Naive thymus-derived CD4-positive, alpha-beta T cell (primary cell): ENCODE results near the gene RETSAT. TPM values are rescaled to one million over a fixed set of nuclear protein-coding genes. Genes with fewer than 3 reads are reported as not detected.
"Not testable (repeated sequence)": the region's sequence is repeated elsewhere in the genome, so short reads cannot be mapped to it uniquely, and the experiment has no call there.

Experiments used
- ATAC-seq: fragments of 150-1000 bp; cut with Tn5 transposase; 2 replicates; pipeline ENCODE4 v1.10.0; 2021; ENCODE audit warnings: mild to moderate bottlenecking, moderate library complexity
- CTCF ChIA-PET: fragments of 350-600 bp; sonication (Branson Sonifier 250); formaldehyde crosslinking; loops from one replicate; lab custom pipeline; 2021; ENCODE audit warnings: antibody characterized with exemption; lab: Charles Lee
- POLR2A ChIA-PET: fragments of 350-600 bp; sonication (Branson Sonifier 250); formaldehyde crosslinking; loops from one replicate; lab custom pipeline; 2021; ENCODE audit warnings: antibody characterized with exemption, inconsistent platforms; lab: Charles Lee
- DNase-seq, 9 donors: peaks; one replicate each; pipeline versions ENCODE4 v3.0.0 to v3.0.0-alpha.2; 2020 to 2022; ENCODE audit warnings: mixed read lengths in 1 of 9
- H3K27ac ChIP-seq: one replicate; pipeline ENCODE4 v1.7.0; 2013; ENCODE audit warnings: mild to moderate bottlenecking, low read depth, low read length, moderate library complexity
- H3K27me3 ChIP-seq, 2 donors: one replicate each; pipeline ENCODE4 v1.7.0; 2013; ENCODE audit warnings: low read length in 2 of 2, mild to moderate bottlenecking in 2 of 2, moderate library complexity in 2 of 2; ENCODE audit not compliant: control insufficient read depth in 2 of 2, insufficient read depth in 2 of 2
- H3K36me3 ChIP-seq, 3 experiments: 1 replicate in 2 of 3; 2 replicates in 1 of 3; pipeline ENCODE4 v1.7.0; 2013; ENCODE audit warnings: low read length in 3 of 3, mild to moderate bottlenecking in 3 of 3, moderate library complexity in 1 of 3; ENCODE audit not compliant: insufficient read depth in 3 of 3, control insufficient read depth in 2 of 3
- H3K4me1 ChIP-seq, 2 donors: one replicate each; pipeline ENCODE4 v1.7.0; 2013; ENCODE audit warnings: low read length in 2 of 2, mild to moderate bottlenecking in 2 of 2, moderate library complexity in 1 of 2; ENCODE audit not compliant: control insufficient read depth in 2 of 2, insufficient read depth in 2 of 2
- H3K4me3 ChIP-seq: 2 replicates; pipeline ENCODE4 v1.7.0; 2013; ENCODE audit warnings: mild to moderate bottlenecking, low read length
- H3K9me3 ChIP-seq, 3 experiments: 1 replicate in 2 of 3; 2 replicates in 1 of 3; pipeline ENCODE4 v1.7.0; 2013; ENCODE audit warnings: low read length in 3 of 3; ENCODE audit not compliant: control insufficient read depth in 2 of 3
- H3K27ac Mint-ChIP-seq, 9 donors: one replicate each; pipeline ENCODE4 v1.8.0; 2020 to 2022; ENCODE audit warnings: mixed read lengths in 9 of 9, mild to moderate bottlenecking in 8 of 9, moderate library complexity in 5 of 9, inconsistent platforms in 2 of 9
- H3K27me3 Mint-ChIP-seq, 5 donors: one replicate each; pipeline ENCODE4 v1.8.0; 2021 to 2022; ENCODE audit warnings: mixed read lengths in 5 of 5, mild to moderate bottlenecking in 1 of 5
- H3K36me3 Mint-ChIP-seq, 5 donors: one replicate each; pipeline ENCODE4 v1.8.0; 2020 to 2022; ENCODE audit warnings: mixed read lengths in 5 of 5, mild to moderate bottlenecking in 3 of 5, inconsistent platforms in 1 of 5
- H3K4me1 Mint-ChIP-seq, 7 donors: one replicate each; pipeline ENCODE4 v1.8.0; 2020 to 2022; ENCODE audit warnings: mixed read lengths in 7 of 7, mild to moderate bottlenecking in 3 of 7, inconsistent platforms in 1 of 7
- H3K4me3 Mint-ChIP-seq, 10 donors: one replicate each; pipeline ENCODE4 v1.8.0; 2020 to 2022; ENCODE audit warnings: mild to moderate bottlenecking in 10 of 10, mixed read lengths in 10 of 10, moderate library complexity in 6 of 10, inconsistent platforms in 2 of 10
- H3K9me3 Mint-ChIP-seq, 11 donors: one replicate each; pipeline ENCODE4 v1.8.0; 2020 to 2022; ENCODE audit warnings: mixed read lengths in 11 of 11, mild to moderate bottlenecking in 4 of 11, inconsistent platforms in 1 of 11, moderate library complexity in 1 of 11
- intact Hi-C, 2 donors: fragments of 100-400 bp; cut with micrococcal nuclease; formaldehyde crosslinking; loops; one replicate each; pipeline ENCODE4 v1.15.1; 2023
- polyA plus RNA-seq, 2 donors: library from polyadenylated mRNA; unstranded; fragments of 300-500 nt; fragmentation: Illumina TruSeq; gene quantifications; one replicate each; pipeline ENCODE4 v1.2.3, GENCODE V29; 2021
- total RNA-seq, 6 experiments: library from RNA in 5 of 6; stranded (reverse) in 5 of 6; gene quantifications; 1 replicate in 5 of 6; 2 replicates in 1 of 6; pipeline ENCODE4 v1.2.3 and lab custom pipeline; 2021 to 2026

The RETSAT gene
- total and polyA plus RNA-seq, 7 experiments from 2014 or later, result 8.9 to 30.5 (median 19.5) TPM

GRCh38 chr2:85385746-85386145 is 31.4 kb upstream of the RETSAT start:
- H3K27ac Mint-ChIP-seq, result peak overlapping the region in 7 of 9 donors; percentile 14 to 53 (median 49)
- H3K4me3 Mint-ChIP-seq, result no peak overlapping the region
- CTCF ChIA-PET, result interaction anchor here (11.5 kb wide), 1 partner anchor 167 kb away, joined by 90 read pairs; no protein-coding TSS in a partner anchor
- Histone ChIP-seq H3K9me3 (no peaks in the 10 kb centered on the region), H3K27me3 (no peaks in the 10 kb centered on the region), H3K4me3 (no peak overlapping the region), H3K27ac (no peak overlapping the region), H3K4me1 (no peaks in the 10 kb centered on the region), H3K36me3 (peaks cover 0 to 37% (median 5%) of the 10 kb centered on the region in 3 experiments)
- intact Hi-C loops, result no loop called here
- H3K4me1 Mint-ChIP-seq, result peaks cover 0 to 3% (median 0%) of the 10 kb centered on the region in 7 donors
- ATAC-seq (no peak), DNase-seq (no peak)
- H3K36me3 Mint-ChIP-seq, result peaks cover 0 to 37% (median 18%) of the 10 kb centered on the region in 5 donors
- H3K27me3 Mint-ChIP-seq, result no peaks in the 10 kb centered on the region
- no peaks in the 10 kb centered on the region for H3K9me3 Mint-ChIP-seq
- POLR2A ChIA-PET, result no interaction called here

GRCh38 chr2:85383850-85384249 is 29.5 kb upstream of the RETSAT start:
- no peaks in the 10 kb centered on the region for H3K27me3 Mint-ChIP-seq
- H3K27ac ChIP-seq, result no peak overlapping the region
- ATAC-seq, result no peak
- peaks cover 7 to 41% (median 26%) of the 10 kb centered on the region in 5 donors for H3K36me3 Mint-ChIP-seq
- peaks cover 0 to 28% (median 2%) of the 10 kb centered on the region in 3 experiments for H3K36me3 ChIP-seq
- no peak for DNase-seq
- peak overlapping the region in 1 of 9 donors; percentile 16 for H3K27ac Mint-ChIP-seq
- intact Hi-C loops, result no loop called here
- H3K4me1 ChIP-seq, result no peaks in the 10 kb centered on the region
- no peak overlapping the region for H3K4me3 ChIP-seq
- ChIA-PET POLR2A (no interaction called here), CTCF (interaction anchor here (1.4 to 11.5 kb wide), 2 partner anchors 35 to 169 kb away, joined by 3 to 90 read pairs; no protein-coding TSS in a partner anchor)
- H3K4me3 Mint-ChIP-seq, result no peak overlapping the region
- no peaks in the 10 kb centered on the region for H3K27me3 ChIP-seq
- H3K4me1 Mint-ChIP-seq, result peaks cover 0 to 3% (median 0%) of the 10 kb centered on the region in 7 donors
- no peaks in the 10 kb centered on the region for H3K9me3 ChIP-seq
- peaks cover 0 to 9% (median 0%) of the 10 kb centered on the region in 11 donors for H3K9me3 Mint-ChIP-seq

- H3K4me3 Mint-ChIP-seq, H3K27me3 ChIP-seq, H3K9me3 ChIP-seq, intact Hi-C loops, H3K4me1 Mint-ChIP-seq, H3K4me1 ChIP-seq, H3K27ac ChIP-seq, DNase-seq, ATAC-seq, H3K27me3 Mint-ChIP-seq, H3K4me3 ChIP-seq: not testable (repeated sequence)
- Mint-ChIP-seq H3K27ac (peak overlapping the region in 1 of 9 donors; percentile 22), H3K36me3 (peaks cover 14 to 47% (median 33%) of the 10 kb centered on the region in 5 donors), H3K9me3 (peaks cover 0 to 16% (median 2%) of the 10 kb centered on the region in 11 donors)
- POLR2A ChIA-PET, result interaction anchor here (0.6 kb wide), 1 partner anchor 194 kb away, joined by 3 read pairs; the partner anchor contains the start of gene VAMP8
- H3K36me3 ChIP-seq, result peaks cover 0 to 28% (median 0%) of the 10 kb centered on the region in 3 experiments
- CTCF ChIA-PET, result interaction anchor here (0.8 to 1.4 kb wide), 2 partner anchors 36 to 256 kb away, joined by 3 to 4 read pairs; no protein-coding TSS in a partner anchor
Measured at GRCh38 chr2:85383151-85383550, 28.8 kb upstream of the RETSAT start.

- Histone ChIP-seq H3K4me3 (no peak overlapping the region), H3K27ac (no peak overlapping the region), H3K4me1 (no peaks in the 10 kb centered on the region), H3K27me3 (no peaks in the 10 kb centered on the region), H3K9me3 (no peaks in the 10 kb centered on the region), H3K36me3 (peaks cover 0 to 34% (median 8%) of the 10 kb centered on the region in 3 experiments)
- Mint-ChIP-seq H3K27ac (no peak overlapping the region), H3K9me3 (peaks cover 0 to 17% (median 2%) of the 10 kb centered on the region in 11 donors), H3K4me1 (peaks cover 0 to under 1% (median 0%) of the 10 kb centered on the region in 7 donors), H3K27me3 (no peaks in the 10 kb centered on the region), H3K4me3 (no peak overlapping the region), H3K36me3 (peaks cover 28 to 64% (median 49%) of the 10 kb centered on the region in 5 donors)
- ChIA-PET CTCF (no interaction called here), POLR2A (no interaction called here)
- no peak for DNase-seq
- ATAC-seq, result no peak
- intact Hi-C loops, result no loop called here
Measured at GRCh38 chr2:85380048-85380447, 25.7 kb upstream of the RETSAT start.

- no peaks in the 10 kb centered on the region for H3K4me1 ChIP-seq
- H3K27ac ChIP-seq, result no peak overlapping the region
- ChIA-PET CTCF (no interaction called here), POLR2A (no interaction called here)
- Mint-ChIP-seq H3K4me3 (no peak overlapping the region), H3K27ac (no peak overlapping the region), H3K4me1 (no peaks in the 10 kb centered on the region), H3K36me3 (peaks cover 34 to 61% (median 50%) of the 10 kb centered on the region in 5 donors), H3K27me3 (no peaks in the 10 kb centered on the region), H3K9me3 (peaks cover 0 to 17% (median 2%) of the 10 kb centered on the region in 11 donors)
- DNase-seq (no peak), ATAC-seq (no peak)
- intact Hi-C loops, result no loop called here
- H3K27me3 ChIP-seq, result no peaks in the 10 kb centered on the region
- peaks cover 0 to 34% (median 8%) of the 10 kb centered on the region in 3 experiments for H3K36me3 ChIP-seq
- H3K4me3 ChIP-seq, result no peak overlapping the region
- no peaks in the 10 kb centered on the region for H3K9me3 ChIP-seq
Measured at GRCh38 chr2:85378257-85378656, 23.9 kb upstream of the RETSAT start.

- H3K4me1 Mint-ChIP-seq, result no peaks in the 10 kb centered on the region
Measured at GRCh38 chr2:85377083-85377482, 22.8 kb upstream of the RETSAT start.

More at GRCh38 chr2:85377083-85377482, 22.8 kb upstream of the RETSAT start:
- peaks cover 0 to 17% (median 2%) of the 10 kb centered on the region in 11 donors for H3K9me3 Mint-ChIP-seq
- Histone ChIP-seq H3K27me3 (no peaks in the 10 kb centered on the region), H3K9me3 (no peaks in the 10 kb centered on the region), H3K4me1 (no peaks in the 10 kb centered on the region), H3K27ac (no peak overlapping the region), H3K4me3 (no peak overlapping the region), H3K36me3 (peaks cover 0 to 34% (median 8%) of the 10 kb centered on the region in 3 experiments)
- DNase-seq (no peak), ATAC-seq (no peak)
- H3K27ac Mint-ChIP-seq, result no peak overlapping the region
- intact Hi-C loops, result no loop called here
- POLR2A ChIA-PET, result interaction anchor here (0.9 kb wide), 1 partner anchor 273 kb away, joined by 4 read pairs; no protein-coding TSS in a partner anchor
- no peak overlapping the region for H3K4me3 Mint-ChIP-seq
- H3K36me3 Mint-ChIP-seq, result peaks cover 34 to 63% (median 53%) of the 10 kb centered on the region in 5 donors
- H3K27me3 Mint-ChIP-seq, result no peaks in the 10 kb centered on the region
- CTCF ChIA-PET, result no interaction called here
